Psoas muscle (tissue), 8 donors: ENCODE measurements around the gene KCTD20. TPM values are rescaled to one million over a fixed set of nuclear protein-coding genes. Genes with fewer than 3 reads are reported as not detected.
A peak's percentile ranks its signal among the peaks of the same experiment; 100 is the strongest.
"Not testable (repeated sequence)": the region's sequence is repeated elsewhere in the genome, so short reads cannot be mapped to it uniquely, and the experiment has no call there.

ENCODE experiments used
- ATAC-seq, 4 donors: fragments of 200-7000 bp; cut with Tn5 transposase; one replicate each; pipeline ENCODE4 v1.9.1; 2020; ENCODE audit warnings: moderate library complexity in 3 of 4, mild to moderate bottlenecking in 2 of 4
- DNase-seq, 2 donors: peaks; one replicate each; pipeline ENCODE4 v3.0.0-alpha.2; 2020
- H3K27ac ChIP-seq: fragments of 200-600 bp; one replicate; pipeline ENCODE4 v1.8.0; 2022
- H3K27me3 ChIP-seq, 3 donors: fragments of 200-600 bp in 1 of 3; one replicate each; pipeline versions ENCODE4 v1.6.1 to v1.8.0; 2013 to 2022; ENCODE audit warnings: low read length in 2 of 3, mild to moderate bottlenecking in 2 of 3, moderate library complexity in 1 of 3; ENCODE audit not compliant: insufficient read depth in 3 of 3
- H3K36me3 ChIP-seq, 2 donors: fragments of 200-600 bp in 1 of 2; one replicate each; pipeline versions ENCODE4 v1.6.1 to v1.8.0; 2013 to 2022; ENCODE audit warnings: low read depth in 1 of 2, mild to moderate bottlenecking in 1 of 2, moderate library complexity in 1 of 2; ENCODE audit not compliant: insufficient read depth in 1 of 2
- H3K4me1 ChIP-seq: fragments of 200-600 bp; one replicate; pipeline ENCODE4 v1.8.0; 2022
- H3K4me3 ChIP-seq: fragments of 200-600 bp; one replicate; pipeline ENCODE4 v1.8.0; 2022; ENCODE audit warnings: mild to moderate bottlenecking
- H3K9me3 ChIP-seq: fragments of 200-600 bp; one replicate; pipeline ENCODE4 v1.8.0; 2022
- CTCF ChIP-seq: fragments of 200-600 bp; IDR thresholded peaks from one replicate; pipeline ENCODE4 v1.8.0; 2022; ENCODE audit warnings: antibody characterized with exemption
- WGBS, 3 donors: extraction: QIAGEN DNeasy Blood & Tissue Kit; methylation state at CpG; one replicate each; pipeline versions ENCODE4 v1.1.6 to v1.1.7; 2013; 5-methylcytosine and 5-hydroxymethylcytosine counted together
- intact Hi-C, 2 donors: fragments of 100-400 bp; cut with DNase I; formaldehyde crosslinking; loops; one replicate each; pipeline versions ENCODE4 v1.11.0 to v1.14.2; 2022
- polyA plus RNA-seq, 3 donors: library from polyadenylated mRNA; stranded (reverse); fragments of 200-250 nt; gene quantifications; one replicate each; pipeline ENCODE4 v1.2.3, GENCODE V29; 2013
- total RNA-seq, 4 donors: library from RNA; stranded (reverse); fragmentation: NEBNext Ultra II Directional in 2 of 4; extraction: Animal tissue kit (Norgen Biotek cat#: 25700) in 2 of 4; gene quantifications; one replicate each; pipeline versions ENCODE4 v1.2.1 to v1.2.4, GENCODE V29; 2021 to 2023
- donor health status: healthy with polysubstance abuse.
- donor health status: DM: no; HTN: no; CAD: no; lungs with moderate emphysema.
- donor health status: Bipolar disorder and iron deficiency.
- donor health status: healthy.
- donor health status: DM: yes; HTN: yes; CAD: no.
- donor health status: DM: no; HTN: no; CAD: no.
- donor health status: DM: no; HTN: no; CAD: no.
- donor health status: DM: yes; HTN: yes; CAD: no.

Gene KCTD20
- total and polyA plus RNA-seq, 7 donors, result 11.6 to 44.4 (median 22.6) TPM

GRCh38 chr6:36479256-36479655 lies 36.5 kb downstream of the KCTD20 start:
- Histone ChIP-seq H3K27ac (no peak overlapping the region), H3K9me3 (no peaks in the 10 kb centered on the region), H3K4me3 (no peak overlapping the region), H3K36me3 (peaks cover 3 to 84% of the 10 kb centered on the region in 2 donors), H3K4me1 (peaks cover 5% of the 10 kb centered on the region), H3K27me3 (no peaks in the 10 kb centered on the region)
- intact Hi-C loops, result no loop called here
- no peak for TF ChIP-seq CTCF
- WGBS, 3 donors, result 78 to 97% (median 83%) methylated on average over 1 of the region's 1 CpG
- ATAC-seq (no peak), DNase-seq (no peak)

- H3K4me3 ChIP-seq, H3K27me3 ChIP-seq, H3K27ac ChIP-seq, DNase-seq, intact Hi-C loops, ATAC-seq, H3K9me3 ChIP-seq: not testable (repeated sequence)
- WGBS, 3 donors, result 46 to 68% (median 51%) methylated on average over 5 of the region's 5 CpGs
- H3K36me3 ChIP-seq, result peaks cover 18 to 99% of the 10 kb centered on the region in 2 donors
- peaks cover 13% of the 10 kb centered on the region for H3K4me1 ChIP-seq
These were observed 40.5 kb downstream of the KCTD20 start for GRCh38 chr6:36483326-36483725.

GRCh38 chr6:36484736-36485135 lies 41.9 kb downstream of the KCTD20 start:
- WGBS, 3 donors, result 90 to 92% (median 92%) methylated on average over 5 of the region's 5 CpGs
- Histone ChIP-seq H3K4me3 (no peak overlapping the region), H3K9me3 (no peaks in the 10 kb centered on the region), H3K27me3 (no peaks in the 10 kb centered on the region), H3K27ac (no peak overlapping the region), H3K4me1 (peaks cover 20% of the 10 kb centered on the region), H3K36me3 (peaks cover 22 to 96% of the 10 kb centered on the region in 2 donors)
- intact Hi-C loops, result no loop called here
- TF ChIP-seq CTCF, result no peak
- ATAC-seq, result no peak
- no peak for DNase-seq

- intact Hi-C loops, result no loop called here
- H3K27me3 ChIP-seq, result no peaks in the 10 kb centered on the region
- TF ChIP-seq CTCF, result no peak
- no peak overlapping the region for H3K4me3 ChIP-seq
- peaks cover 15% of the 10 kb centered on the region for H3K4me1 ChIP-seq
- ATAC-seq (no peak), DNase-seq (no peak)
- WGBS, 3 donors, result 89 to 97% (median 96%) methylated on average over 1 of the region's 1 CpG
- H3K27ac ChIP-seq, result no peak overlapping the region
- H3K9me3 ChIP-seq, result no peaks in the 10 kb centered on the region
- H3K36me3 ChIP-seq, result peaks cover 19 to 76% of the 10 kb centered on the region in 2 donors
These were observed 44.9 kb downstream of the KCTD20 start for GRCh38 chr6:36487698-36488097.

GRCh38 chr6:36488221-36488620 lies 45.4 kb downstream of the KCTD20 start:
- no peak for TF ChIP-seq CTCF
- Histone ChIP-seq H3K36me3 (peaks cover 19 to 71% of the 10 kb centered on the region in 2 donors), H3K4me3 (no peak overlapping the region), H3K27ac (no peak overlapping the region), H3K9me3 (no peaks in the 10 kb centered on the region), H3K4me1 (peaks cover 15% of the 10 kb centered on the region), H3K27me3 (no peaks in the 10 kb centered on the region)
- no peak for DNase-seq
- intact Hi-C loops, result no loop called here
- ATAC-seq, result peak in 3 of 4 donors; percentile 29 to 59 (median 42)
